ENCODE measurements around the gene ARAP1. TPM values are rescaled to one million over a fixed set of nuclear protein-coding genes. Genes with fewer than 3 reads are reported as not detected.

Gene ARAP1
- total and polyA plus RNA-seq, 2 donors (not counting 1 experiment from before 2014, with no cell fraction given), result 41.8 to 113 TPM

DNA sequence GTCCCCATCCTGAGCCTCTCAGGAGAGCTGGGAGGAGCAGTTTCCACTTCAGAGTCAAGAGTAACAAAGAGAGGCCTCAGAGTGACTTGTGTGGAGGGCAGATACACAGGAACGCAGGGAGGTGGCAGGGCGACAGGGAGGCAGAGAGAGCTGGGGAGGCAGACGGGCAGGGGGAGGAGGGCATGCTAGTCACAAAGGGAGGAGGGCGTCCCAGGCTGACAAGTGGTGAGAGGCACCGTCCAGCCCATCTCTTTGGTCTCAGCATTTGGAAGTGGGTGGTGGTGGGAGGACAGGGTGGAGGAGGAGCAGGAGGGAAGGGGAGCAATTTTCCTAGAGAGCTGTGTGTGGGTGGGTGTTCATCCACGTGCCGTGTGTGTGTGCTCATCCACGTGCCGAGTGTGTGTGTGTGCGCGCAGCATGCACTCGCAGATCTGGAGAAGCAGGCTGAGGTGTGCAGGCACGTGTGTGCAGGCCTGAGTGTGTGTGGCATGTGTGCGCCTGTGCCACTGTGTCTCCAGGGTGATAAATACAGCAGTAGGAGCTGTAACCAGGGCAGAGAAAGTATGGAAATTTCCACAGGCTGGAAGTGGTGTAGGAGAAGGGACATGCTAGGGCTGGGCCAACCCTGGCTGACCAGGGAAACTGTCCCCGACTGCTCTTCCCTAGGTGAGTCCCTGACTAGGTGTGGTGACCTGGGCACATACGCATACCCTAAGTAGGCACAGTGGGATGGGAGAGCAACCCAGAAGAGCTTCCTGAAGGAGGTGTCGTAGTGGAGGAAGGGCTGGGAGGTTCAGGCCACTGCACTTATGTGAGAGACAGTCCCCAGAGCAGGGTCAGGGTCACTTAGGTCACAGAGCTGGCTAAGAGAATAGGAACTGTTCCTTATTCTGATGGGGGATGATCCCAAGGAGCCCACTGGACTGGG lies 70.7 kb downstream of the ARAP1 start:
- H3K27me3 ChIP-seq (ENCODE audit: control insufficient read depth, insufficient read depth, low read length), result peaks cover 25% of the 10 kb centered on the region
- H3K9ac ChIP-seq (ENCODE audit: insufficient read depth, low read length), result no peak overlapping the region
- H2AFZ ChIP-seq (ENCODE audit: low read length), result no peak overlapping the region
- peaks cover 9% of the 10 kb centered on the region for H3K4me1 ChIP-seq (ENCODE audit: control insufficient read depth, extremely low read depth, insufficient read depth, low read length)
- H3K79me2 ChIP-seq (ENCODE audit: control insufficient read depth, insufficient read depth, low read length), result no peaks in the 10 kb centered on the region
- peaks cover 5% of the 10 kb centered on the region for H3K36me3 ChIP-seq (ENCODE audit: control insufficient read depth, insufficient read depth, low read length)
- H4K20me1 ChIP-seq (ENCODE audit: control insufficient read depth, extremely low read depth, insufficient read depth, low read length), result peaks cover 4% of the 10 kb centered on the region
- TF ChIP-seq, protein P1, sequence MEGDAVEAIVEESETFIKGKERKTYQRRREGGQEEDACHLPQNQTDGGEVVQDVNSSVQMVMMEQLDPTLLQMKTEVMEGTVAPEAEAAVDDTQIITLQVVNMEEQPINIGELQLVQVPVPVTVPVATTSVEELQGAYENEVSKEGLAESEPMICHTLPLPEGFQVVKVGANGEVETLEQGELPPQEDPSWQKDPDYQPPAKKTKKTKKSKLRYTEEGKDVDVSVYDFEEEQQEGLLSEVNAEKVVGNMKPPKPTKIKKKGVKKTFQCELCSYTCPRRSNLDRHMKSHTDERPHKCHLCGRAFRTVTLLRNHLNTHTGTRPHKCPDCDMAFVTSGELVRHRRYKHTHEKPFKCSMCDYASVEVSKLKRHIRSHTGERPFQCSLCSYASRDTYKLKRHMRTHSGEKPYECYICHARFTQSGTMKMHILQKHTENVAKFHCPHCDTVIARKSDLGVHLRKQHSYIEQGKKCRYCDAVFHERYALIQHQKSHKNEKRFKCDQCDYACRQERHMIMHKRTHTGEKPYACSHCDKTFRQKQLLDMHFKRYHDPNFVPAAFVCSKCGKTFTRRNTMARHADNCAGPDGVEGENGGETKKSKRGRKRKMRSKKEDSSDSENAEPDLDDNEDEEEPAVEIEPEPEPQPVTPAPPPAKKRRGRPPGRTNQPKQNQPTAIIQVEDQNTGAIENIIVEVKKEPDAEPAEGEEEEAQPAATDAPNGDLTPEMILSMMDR (conservative IDR thresholded peaks at IDR 0.05 in 1 of 2, IDR thresholded peaks at IDR 0.05 in 1 of 2; ENCODE audit: low read depth in 1 of 2, low read length in 2 of 2), result no peak
- TF ChIP-seq EZH2 (IDR thresholded peaks at IDR 0.05; ENCODE audit: low read length, missing control alignments), result no peak
- H3K9me3 ChIP-seq (ENCODE audit: control insufficient read depth, insufficient read depth, low read depth, low read length), result no peaks in the 10 kb centered on the region
- H3K4me3 ChIP-seq (replicated peaks in 1 of 4; ENCODE audit: control extremely low read depth in 1 of 4, insufficient read depth in 1 of 4, low read depth in 3 of 4, low read length in 4 of 4), result no peak overlapping the region
- no peak overlapping the region for H3K27ac ChIP-seq (ENCODE audit: insufficient read depth, low read length)
- no peak overlapping the region for H3K4me2 ChIP-seq (ENCODE audit: extremely low read depth, insufficient read depth, low read length)
- DNase-seq (ENCODE audit: low read depth in 2 of 2), result no peak

GRCh38 chr11:72680624-72681158 lies 71.5 kb downstream of the ARAP1 start:
- peaks cover 33% of the 10 kb centered on the region for H3K27me3 ChIP-seq (ENCODE audit: control insufficient read depth, insufficient read depth, low read length)
- peaks cover 5% of the 10 kb centered on the region for H3K36me3 ChIP-seq (ENCODE audit: control insufficient read depth, insufficient read depth, low read length)
- DNase-seq (ENCODE audit: low read depth in 2 of 2), result no peak
- H3K79me2 ChIP-seq (ENCODE audit: control insufficient read depth, insufficient read depth, low read length), result no peaks in the 10 kb centered on the region
- no peak overlapping the region for H2AFZ ChIP-seq (ENCODE audit: low read length)
- no peak overlapping the region for H3K4me3 ChIP-seq (replicated peaks in 1 of 4; ENCODE audit: control extremely low read depth in 1 of 4, insufficient read depth in 1 of 4, low read depth in 3 of 4, low read length in 4 of 4)
- no peak overlapping the region for H3K4me2 ChIP-seq (ENCODE audit: extremely low read depth, insufficient read depth, low read length)
- H3K9me3 ChIP-seq (ENCODE audit: control insufficient read depth, insufficient read depth, low read depth, low read length), result no peaks in the 10 kb centered on the region
- peaks cover 6% of the 10 kb centered on the region for H3K4me1 ChIP-seq (ENCODE audit: control insufficient read depth, extremely low read depth, insufficient read depth, low read length)
- H4K20me1 ChIP-seq (ENCODE audit: control insufficient read depth, extremely low read depth, insufficient read depth, low read length), result peaks cover 4% of the 10 kb centered on the region
- no peak overlapping the region for H3K27ac ChIP-seq (ENCODE audit: insufficient read depth, low read length)
- no peak overlapping the region for H3K9ac ChIP-seq (ENCODE audit: insufficient read depth, low read length)
- no peak for TF ChIP-seq EZH2 (IDR thresholded peaks at IDR 0.05; ENCODE audit: low read length, missing control alignments)

- Histone ChIP-seq H3K4me2 (ENCODE audit: extremely low read depth, insufficient read depth, low read length) (no peak overlapping the region), H3K79me2 (ENCODE audit: control insufficient read depth, insufficient read depth, low read length) (no peaks in the 10 kb centered on the region), H3K36me3 (ENCODE audit: control insufficient read depth, insufficient read depth, low read length) (peaks cover 2% of the 10 kb centered on the region), H3K9me3 (ENCODE audit: control insufficient read depth, insufficient read depth, low read depth, low read length) (no peaks in the 10 kb centered on the region), H3K4me3 (replicated peaks in 1 of 4; ENCODE audit: control extremely low read depth in 1 of 4, insufficient read depth in 1 of 4, low read depth in 3 of 4, low read length in 4 of 4) (no peak overlapping the region), H4K20me1 (ENCODE audit: control insufficient read depth, extremely low read depth, insufficient read depth, low read length) (peaks cover 4% of the 10 kb centered on the region), H2AFZ (ENCODE audit: low read length) (no peak overlapping the region), H3K4me1 (ENCODE audit: control insufficient read depth, extremely low read depth, insufficient read depth, low read length) (peaks cover 6% of the 10 kb centered on the region), H3K27me3 (ENCODE audit: control insufficient read depth, insufficient read depth, low read length) (peaks cover 39% of the 10 kb centered on the region), H3K9ac (ENCODE audit: insufficient read depth, low read length) (no peak overlapping the region), H3K27ac (ENCODE audit: insufficient read depth, low read length) (no peak overlapping the region)
- no peak for DNase-seq (ENCODE audit: low read depth in 2 of 2)
- TF ChIP-seq EZH2 (IDR thresholded peaks at IDR 0.05; ENCODE audit: low read length, missing control alignments), result no peak
- TF ChIP-seq, protein P1 (conservative IDR thresholded peaks at IDR 0.05 in 1 of 2, IDR thresholded peaks at IDR 0.05 in 1 of 2; ENCODE audit: low read depth in 1 of 2, low read length in 2 of 2), result no peak
Observed at GRCh38 chr11:72679869-72680268, 72.3 kb downstream of the ARAP1 start.
